Hepatocyte (in vitro differentiated cells): ENCODE data around the gene SLC39A1.

Experiments
- CTCF ChIP-seq: fragments of 200-600 bp; sonication (generic); IDR thresholded peaks from 2 replicates; pipeline ENCODE4 v1.5.1; 2016; ENCODE audit warnings: antibody characterized with exemption, mild to moderate bottlenecking; ENCODE audit not compliant: poor library complexity
- EZH2phosphoT487 ChIP-seq: fragments of 200-600 bp; sonication (generic); IDR thresholded peaks from one replicate; pipeline ENCODE4 v1.6.1; 2018; ENCODE audit warnings: antibody characterized with exemption, mild to moderate bottlenecking, low read depth, moderate library complexity; ENCODE audit not compliant: unreplicated experiment, severe bottlenecking

- TF ChIP-seq CTCF (no peak), EZH2phosphoT487 (no peak)
Measured at GRCh38 chr1:153951801-153952200, 11.5 kb downstream of the SLC39A1 start.
